GM15510 (cell line): ENCODE results near the gene BTG3.

Experiments
- POLR2A ChIP-seq: IDR thresholded peaks from 3 replicates; pipeline ENCODE4 v1.6.1; 2011; ENCODE audit warnings: borderline replicate concordance; ENCODE audit not compliant: insufficient read length; ENCODE audit errors: extremely low read depth

The BTG3 gene, protein sequence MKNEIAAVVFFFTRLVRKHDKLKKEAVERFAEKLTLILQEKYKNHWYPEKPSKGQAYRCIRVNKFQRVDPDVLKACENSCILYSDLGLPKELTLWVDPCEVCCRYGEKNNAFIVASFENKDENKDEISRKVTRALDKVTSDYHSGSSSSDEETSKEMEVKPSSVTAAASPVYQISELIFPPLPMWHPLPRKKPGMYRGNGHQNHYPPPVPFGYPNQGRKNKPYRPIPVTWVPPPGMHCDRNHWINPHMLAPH

DNA sequence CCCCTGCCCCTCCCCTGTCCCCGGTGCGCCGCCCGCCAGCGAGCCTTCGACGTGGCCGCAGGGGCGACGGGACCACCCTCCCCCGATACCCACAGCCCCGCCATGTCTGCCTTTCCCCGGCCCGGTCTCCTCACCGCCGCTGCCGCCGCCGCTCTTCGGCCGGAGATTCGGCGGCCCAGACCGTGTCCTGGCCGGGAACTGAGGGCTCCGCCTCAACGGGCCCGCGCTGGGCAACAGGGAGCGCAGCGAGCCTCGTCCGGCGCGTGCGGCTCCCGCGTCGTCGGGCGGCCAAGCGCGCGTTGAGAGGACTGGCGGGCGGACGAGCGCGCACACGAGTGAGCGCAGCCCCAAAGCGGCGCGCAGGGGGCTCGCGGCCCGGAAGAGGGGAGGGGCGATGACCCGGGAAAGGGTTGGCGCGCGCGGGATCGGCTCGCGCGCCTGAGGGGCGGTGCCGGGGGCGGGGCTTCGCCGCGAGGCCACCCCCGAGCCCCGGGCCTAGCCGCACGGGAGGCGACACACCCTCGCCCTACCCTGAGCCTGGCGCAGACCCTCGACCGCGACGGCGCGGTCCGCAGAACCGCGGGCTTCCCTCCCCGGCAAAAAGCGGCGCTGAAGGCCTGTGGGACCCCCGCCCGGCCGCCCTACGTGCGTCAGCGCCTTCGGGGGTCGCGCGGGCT, at the start of gene BTG3:
BTG3 (minus strand) TSS at position 337 of the 677 bp plus-strand sequence. CDS start 3,757 bp downstream, outside the sequence.
- peak; percentile 94 for TF ChIP-seq POLR2A

GRCh38 chr21:17660862-17661261, 48.2 kb upstream of the BTG3 start:
- TF ChIP-seq POLR2A, result no peak

DNA sequence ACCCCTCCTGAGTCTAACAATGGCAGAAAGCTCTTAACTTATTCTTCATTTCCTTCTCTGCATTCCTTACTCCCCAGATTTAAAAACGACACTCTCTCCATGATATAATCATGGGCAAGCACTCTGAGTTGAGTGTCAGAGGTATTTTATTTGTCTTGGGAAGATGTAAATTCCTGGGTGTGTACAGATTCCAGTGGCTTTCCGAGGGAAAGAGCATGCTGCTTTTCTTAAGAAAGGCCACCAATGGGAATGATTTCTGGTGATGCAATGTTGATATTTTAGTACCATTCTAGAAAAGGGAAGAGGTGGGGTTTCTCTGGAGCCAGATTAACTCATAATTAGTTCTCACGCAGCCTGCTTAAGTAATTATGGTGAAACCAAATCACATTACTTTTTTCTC, 47.8 kb upstream of the BTG3 start:
- TF ChIP-seq POLR2A, result no peak

GRCh38 chr21:17658931-17659330, 46.2 kb upstream of the BTG3 start:
- no peak for TF ChIP-seq POLR2A

DNA sequence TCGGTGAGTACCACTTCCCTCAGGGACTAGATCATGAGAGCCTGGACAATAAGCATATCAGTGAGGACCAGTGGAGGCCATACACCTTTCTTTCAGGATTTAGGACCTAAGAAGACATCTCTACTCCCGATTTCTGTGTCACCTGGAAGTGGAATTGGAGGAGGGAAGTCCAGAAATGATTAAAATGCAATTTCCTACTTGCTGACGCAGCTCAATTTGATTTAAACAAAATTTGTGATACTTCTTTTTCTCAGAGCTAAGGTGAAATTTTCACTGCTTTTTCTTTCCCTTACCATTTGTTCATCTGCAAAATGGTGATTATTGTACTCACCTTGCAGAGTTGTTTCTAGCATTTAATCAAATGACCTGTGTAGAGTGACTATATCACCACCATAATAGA, 38.8 kb upstream of the BTG3 start:
- TF ChIP-seq POLR2A, result no peak

- no peak for TF ChIP-seq POLR2A
Observed at GRCh38 chr21:17650292-17650691, 37.6 kb upstream of the BTG3 start.

DNA sequence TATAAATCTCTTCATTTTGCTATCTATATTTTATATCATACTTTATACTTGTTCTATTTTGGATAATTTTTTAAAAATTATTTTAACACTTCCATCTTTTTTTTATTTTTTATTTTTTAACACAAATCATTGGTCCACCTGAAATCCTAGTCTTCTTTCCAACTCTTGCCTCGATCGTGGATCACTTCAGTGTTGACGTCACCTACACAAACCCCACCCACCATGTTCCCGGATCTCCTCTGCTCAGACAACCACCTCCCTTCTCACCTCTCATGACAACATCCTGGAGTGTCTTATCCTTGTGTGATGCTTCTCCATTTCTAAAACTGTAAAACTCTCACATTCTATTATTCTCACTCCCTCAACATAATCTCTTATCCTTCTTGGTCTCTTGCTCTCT, 34.1 kb upstream of the BTG3 start:
- no peak for TF ChIP-seq POLR2A

DNA sequence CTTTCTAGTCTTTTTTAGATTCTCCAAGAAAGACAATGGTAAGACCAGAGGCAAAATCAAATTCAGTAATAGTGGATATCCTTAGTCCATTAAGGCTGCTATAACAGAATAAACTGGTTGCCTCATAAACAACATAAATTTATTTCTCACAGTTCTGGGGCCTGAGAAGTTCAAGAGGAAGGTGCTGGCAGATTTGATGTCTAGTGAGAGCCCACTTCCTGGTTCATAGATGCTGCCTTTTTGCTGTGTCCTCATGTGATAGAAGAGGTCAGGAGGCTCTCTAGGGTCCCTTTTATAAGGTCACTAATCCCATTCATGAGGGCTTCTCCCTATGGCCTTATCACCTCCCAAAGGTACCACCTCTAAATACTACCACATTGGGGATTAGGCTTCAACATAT, 31.5 kb upstream of the BTG3 start:
- TF ChIP-seq POLR2A, result no peak

- no peak for TF ChIP-seq POLR2A
Observed at GRCh38 chr21:17640821-17641220, 28.1 kb upstream of the BTG3 start.

GRCh38 chr21:17636711-17637110, 24.0 kb upstream of the BTG3 start:
- no peak for TF ChIP-seq POLR2A

GRCh38 chr21:17631195-17631594, 18.5 kb upstream of the BTG3 start:
- TF ChIP-seq POLR2A, result no peak

DNA sequence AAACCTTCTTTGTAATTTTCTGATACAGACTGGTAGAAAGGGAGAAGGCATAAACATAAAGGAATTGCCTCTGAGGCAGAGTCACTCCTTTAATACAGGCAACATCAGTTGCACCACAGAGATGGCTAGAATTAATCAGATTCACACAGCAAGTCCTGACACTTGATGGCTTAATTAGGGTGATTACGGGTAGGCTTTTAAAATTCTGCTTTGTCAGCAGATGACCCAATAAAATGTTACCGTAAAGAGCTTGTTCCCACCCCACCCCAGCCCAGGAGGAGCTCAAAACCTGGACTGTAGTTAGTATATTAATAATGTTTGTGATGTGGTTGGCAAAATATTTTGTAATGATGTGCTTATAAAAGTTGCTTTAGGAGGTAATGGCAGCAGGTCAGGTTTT, 9.3 kb upstream of the BTG3 start:
- TF ChIP-seq POLR2A, result no peak

GRCh38 chr21:17616831-17617230, 4.1 kb upstream of the BTG3 start:
- TF ChIP-seq POLR2A, result no peak

- TF ChIP-seq POLR2A, result no peak
Observed at GRCh38 chr21:17613242-17613676, 558 bp upstream of the BTG3 start.

DNA sequence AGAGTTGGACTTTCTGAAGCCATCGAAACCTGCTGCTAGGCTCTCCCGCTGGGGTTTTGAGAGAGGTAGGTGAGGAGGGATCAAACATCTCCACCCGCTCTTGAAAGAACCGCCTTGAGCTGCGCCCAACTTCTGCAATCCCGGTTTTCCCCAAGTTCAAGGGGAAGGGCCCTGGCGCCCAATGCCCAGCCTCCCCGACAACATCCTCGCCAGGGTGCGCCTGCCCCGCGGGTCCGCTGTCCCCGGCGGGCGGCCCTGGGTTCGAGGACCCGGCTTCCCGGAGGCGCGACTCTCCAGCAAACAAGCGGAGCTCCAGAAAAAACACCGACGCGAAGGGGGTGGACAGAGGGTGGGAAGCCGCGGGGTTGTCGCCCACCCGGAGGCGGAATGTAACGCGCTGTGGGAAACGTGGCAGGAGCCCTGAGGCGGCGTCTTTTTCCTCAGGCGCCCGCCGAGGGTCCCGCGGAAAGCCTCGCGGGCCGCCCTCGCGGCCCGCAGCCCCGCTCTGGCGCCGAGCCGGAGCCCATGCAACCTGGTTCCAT, 607 bp downstream of the BTG3 start:
- no peak for TF ChIP-seq POLR2A
